ENCODE measurements around the gene SLC37A4. TPM values are rescaled to one million over a fixed set of nuclear protein-coding genes. Genes with fewer than 3 reads are reported as not detected.

SLC37A4 gene
- total and polyA plus RNA-seq, 2 of the 13 experiments (the other 11 are each of a cell fraction or from before 2014, with no cell fraction given) = 43.0 to 56.1 TPM

- TF ChIP-seq, protein P1, sequence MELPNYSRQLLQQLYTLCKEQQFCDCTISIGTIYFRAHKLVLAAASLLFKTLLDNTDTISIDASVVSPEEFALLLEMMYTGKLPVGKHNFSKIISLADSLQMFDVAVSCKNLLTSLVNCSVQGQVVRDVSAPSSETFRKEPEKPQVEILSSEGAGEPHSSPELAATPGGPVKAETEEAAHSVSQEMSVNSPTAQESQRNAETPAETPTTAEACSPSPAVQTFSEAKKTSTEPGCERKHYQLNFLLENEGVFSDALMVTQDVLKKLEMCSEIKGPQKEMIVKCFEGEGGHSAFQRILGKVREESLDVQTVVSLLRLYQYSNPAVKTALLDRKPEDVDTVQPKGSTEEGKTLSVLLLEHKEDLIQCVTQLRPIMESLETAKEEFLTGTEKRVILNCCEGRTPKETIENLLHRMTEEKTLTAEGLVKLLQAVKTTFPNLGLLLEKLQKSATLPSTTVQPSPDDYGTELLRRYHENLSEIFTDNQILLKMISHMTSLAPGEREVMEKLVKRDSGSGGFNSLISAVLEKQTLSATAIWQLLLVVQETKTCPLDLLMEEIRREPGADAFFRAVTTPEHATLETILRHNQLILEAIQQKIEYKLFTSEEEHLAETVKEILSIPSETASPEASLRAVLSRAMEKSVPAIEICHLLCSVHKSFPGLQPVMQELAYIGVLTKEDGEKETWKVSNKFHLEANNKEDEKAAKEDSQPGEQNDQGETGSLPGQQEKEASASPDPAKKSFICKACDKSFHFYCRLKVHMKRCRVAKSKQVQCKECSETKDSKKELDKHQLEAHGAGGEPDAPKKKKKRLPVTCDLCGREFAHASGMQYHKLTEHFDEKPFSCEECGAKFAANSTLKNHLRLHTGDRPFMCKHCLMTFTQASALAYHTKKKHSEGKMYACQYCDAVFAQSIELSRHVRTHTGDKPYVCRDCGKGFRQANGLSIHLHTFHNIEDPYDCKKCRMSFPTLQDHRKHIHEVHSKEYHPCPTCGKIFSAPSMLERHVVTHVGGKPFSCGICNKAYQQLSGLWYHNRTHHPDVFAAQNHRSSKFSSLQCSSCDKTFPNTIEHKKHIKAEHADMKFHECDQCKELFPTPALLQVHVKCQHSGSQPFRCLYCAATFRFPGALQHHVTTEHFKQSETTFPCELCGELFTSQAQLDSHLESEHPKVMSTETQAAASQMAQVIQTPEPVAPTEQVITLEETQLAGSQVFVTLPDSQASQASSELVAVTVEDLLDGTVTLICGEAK (IDR thresholded peaks at IDR 0.05) = no peak
- TF ChIP-seq, protein P1 (CRISPR knock-in tag; IDR thresholded peaks at IDR 0.05) = 0 out of 2 replicates have a peak, but pooled peaks have one; percentile 2
- TF ChIP-seq KMT2A (CRISPR knock-in tag; IDR thresholded peaks at IDR 0.05) (peak; percentile 40; the same call in 1 of the 2 replicates), CEBPG (CRISPR knock-in tag; IDR thresholded peaks at IDR 0.05) (0 out of 2 replicates have a peak, but pooled peaks have one; percentile 13), ZSCAN21 (CRISPR knock-in tag; IDR thresholded peaks at IDR 0.05; ENCODE audit: borderline replicate concordance) (peak; percentile 3; the same call in 1 of the 2 replicates), ZNF225 (CRISPR knock-in tag; IDR thresholded peaks at IDR 0.05) (no peak), NAIF1 (CRISPR knock-in tag; IDR thresholded peaks at IDR 0.05; ENCODE audit: borderline replicate concordance) (no peak), ZNF777 (CRISPR knock-in tag; IDR thresholded peaks at IDR 0.05) (peak; percentile 65; the same call in 1 of the 2 replicates), MBNL3 (CRISPR knock-in tag; conservative IDR thresholded peaks at IDR 0.05) (no peak), TAF1 (CRISPR knock-in tag; IDR thresholded peaks at IDR 0.05) (peak; percentile 67; the same call in 1 of the 2 replicates), SETDB1 (CRISPR knock-in tag; IDR thresholded peaks at IDR 0.05; ENCODE audit: borderline replicate concordance) (no peak), RBM39 (IDR thresholded peaks at IDR 0.05; ENCODE audit: low read depth, low read length, poor library complexity, severe bottlenecking) (peak; percentile 79), CCDC6 (CRISPR knock-in tag; IDR thresholded peaks at IDR 0.05) (peak; percentile 42), RFXAP (CRISPR knock-in tag; IDR thresholded peaks at IDR 0.05; ENCODE audit: borderline replicate concordance) (peak; percentile 70; the same call in 1 of the 2 replicates), ZNF589 (CRISPR knock-in tag; conservative IDR thresholded peaks at IDR 0.05) (no peak), KLF13 (CRISPR knock-in tag; IDR thresholded peaks at IDR 0.05) (no peak)
- TF ChIP-seq, protein P2, sequence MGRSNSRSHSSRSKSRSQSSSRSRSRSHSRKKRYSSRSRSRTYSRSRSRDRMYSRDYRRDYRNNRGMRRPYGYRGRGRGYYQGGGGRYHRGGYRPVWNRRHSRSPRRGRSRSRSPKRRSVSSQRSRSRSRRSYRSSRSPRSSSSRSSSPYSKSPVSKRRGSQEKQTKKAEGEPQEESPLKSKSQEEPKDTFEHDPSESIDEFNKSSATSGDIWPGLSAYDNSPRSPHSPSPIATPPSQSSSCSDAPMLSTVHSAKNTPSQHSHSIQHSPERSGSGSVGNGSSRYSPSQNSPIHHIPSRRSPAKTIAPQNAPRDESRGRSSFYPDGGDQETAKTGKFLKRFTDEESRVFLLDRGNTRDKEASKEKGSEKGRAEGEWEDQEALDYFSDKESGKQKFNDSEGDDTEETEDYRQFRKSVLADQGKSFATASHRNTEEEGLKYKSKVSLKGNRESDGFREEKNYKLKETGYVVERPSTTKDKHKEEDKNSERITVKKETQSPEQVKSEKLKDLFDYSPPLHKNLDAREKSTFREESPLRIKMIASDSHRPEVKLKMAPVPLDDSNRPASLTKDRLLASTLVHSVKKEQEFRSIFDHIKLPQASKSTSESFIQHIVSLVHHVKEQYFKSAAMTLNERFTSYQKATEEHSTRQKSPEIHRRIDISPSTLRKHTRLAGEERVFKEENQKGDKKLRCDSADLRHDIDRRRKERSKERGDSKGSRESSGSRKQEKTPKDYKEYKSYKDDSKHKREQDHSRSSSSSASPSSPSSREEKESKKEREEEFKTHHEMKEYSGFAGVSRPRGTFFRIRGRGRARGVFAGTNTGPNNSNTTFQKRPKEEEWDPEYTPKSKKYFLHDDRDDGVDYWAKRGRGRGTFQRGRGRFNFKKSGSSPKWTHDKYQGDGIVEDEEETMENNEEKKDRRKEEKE (IDR thresholded peaks at IDR 0.05) = no peak
Measured at GRCh38 chr11:119057000-119057769, 26.5 kb upstream of the SLC37A4 start, which contains the start of gene HYOU1 (continued).

Measured in HepG2 (cell line).